AG10803 (cell line): ENCODE measurements around the gene LRATD1.

Experiments used
- DNase-seq: peaks from one replicate; pipeline ENCODE4 v3.0.0; 2010; ENCODE audit warnings: low read depth
- H3K4me3 ChIP-seq: 2 replicates; pipeline ENCODE4 v1.5.1; 2011; ENCODE audit warnings: mild to moderate bottlenecking, low read length, control low read depth
- TF ChIP-seq, protein P1 (sequence below): conservative IDR thresholded peaks from 2 replicates; pipeline ENCODE4 v1.5.1; 2011; ENCODE audit warnings: mild to moderate bottlenecking, low read length, control low read depth, inconsistent platforms

The LRATD1 gene

DNA sequence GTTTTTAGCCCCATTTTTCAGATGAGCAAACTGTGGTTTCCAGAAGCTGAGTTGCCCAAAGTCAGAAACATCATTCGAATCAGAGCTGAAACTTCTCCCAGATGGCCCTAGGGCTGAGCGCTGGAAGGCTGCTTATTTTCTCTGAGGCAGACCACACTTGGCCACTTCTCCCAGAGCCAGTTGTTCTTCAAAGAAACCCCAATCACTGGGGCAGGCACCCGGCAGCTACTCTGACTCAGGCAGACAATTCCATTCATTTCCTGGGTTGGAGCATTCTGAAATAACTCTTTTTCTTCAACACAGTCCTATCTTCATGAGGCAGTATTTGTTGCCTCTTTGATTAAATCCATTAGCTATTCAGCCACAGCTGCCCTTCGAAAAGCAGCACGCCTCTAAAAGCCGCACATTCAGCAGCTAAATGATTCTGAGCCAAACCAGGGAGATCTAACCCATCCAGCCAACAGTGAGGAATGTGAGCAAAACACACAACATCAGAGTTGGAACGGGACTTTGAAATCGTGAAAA, 40.9 kb downstream of the LRATD1 start:
- TF ChIP-seq, protein P1, sequence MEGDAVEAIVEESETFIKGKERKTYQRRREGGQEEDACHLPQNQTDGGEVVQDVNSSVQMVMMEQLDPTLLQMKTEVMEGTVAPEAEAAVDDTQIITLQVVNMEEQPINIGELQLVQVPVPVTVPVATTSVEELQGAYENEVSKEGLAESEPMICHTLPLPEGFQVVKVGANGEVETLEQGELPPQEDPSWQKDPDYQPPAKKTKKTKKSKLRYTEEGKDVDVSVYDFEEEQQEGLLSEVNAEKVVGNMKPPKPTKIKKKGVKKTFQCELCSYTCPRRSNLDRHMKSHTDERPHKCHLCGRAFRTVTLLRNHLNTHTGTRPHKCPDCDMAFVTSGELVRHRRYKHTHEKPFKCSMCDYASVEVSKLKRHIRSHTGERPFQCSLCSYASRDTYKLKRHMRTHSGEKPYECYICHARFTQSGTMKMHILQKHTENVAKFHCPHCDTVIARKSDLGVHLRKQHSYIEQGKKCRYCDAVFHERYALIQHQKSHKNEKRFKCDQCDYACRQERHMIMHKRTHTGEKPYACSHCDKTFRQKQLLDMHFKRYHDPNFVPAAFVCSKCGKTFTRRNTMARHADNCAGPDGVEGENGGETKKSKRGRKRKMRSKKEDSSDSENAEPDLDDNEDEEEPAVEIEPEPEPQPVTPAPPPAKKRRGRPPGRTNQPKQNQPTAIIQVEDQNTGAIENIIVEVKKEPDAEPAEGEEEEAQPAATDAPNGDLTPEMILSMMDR, result no peak
- no peak overlapping the region for H3K4me3 ChIP-seq
- peak; percentile 65 for DNase-seq

DNA sequence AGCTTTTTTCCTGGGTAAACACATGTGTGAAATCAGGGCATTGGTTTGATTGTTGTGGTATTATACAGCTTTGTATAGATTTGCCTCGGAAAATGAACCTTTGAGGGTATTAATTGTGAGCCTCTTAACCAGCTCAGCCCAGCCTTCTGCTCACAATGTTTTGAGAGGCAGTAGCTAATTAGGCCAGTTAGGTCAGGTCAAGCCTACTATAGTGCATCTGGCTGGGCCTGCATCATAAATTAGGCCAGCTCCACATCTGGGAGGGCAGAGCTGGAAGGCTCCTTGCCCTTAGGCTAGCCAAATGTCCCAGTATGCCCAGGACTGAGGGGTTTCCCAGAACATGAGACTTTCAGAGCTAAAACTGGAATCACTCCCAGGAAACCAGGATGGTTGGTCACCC, 43.0 kb downstream of the LRATD1 start:
- TF ChIP-seq, protein P1, result no peak
- no peak for DNase-seq
- no peak overlapping the region for H3K4me3 ChIP-seq

DNA sequence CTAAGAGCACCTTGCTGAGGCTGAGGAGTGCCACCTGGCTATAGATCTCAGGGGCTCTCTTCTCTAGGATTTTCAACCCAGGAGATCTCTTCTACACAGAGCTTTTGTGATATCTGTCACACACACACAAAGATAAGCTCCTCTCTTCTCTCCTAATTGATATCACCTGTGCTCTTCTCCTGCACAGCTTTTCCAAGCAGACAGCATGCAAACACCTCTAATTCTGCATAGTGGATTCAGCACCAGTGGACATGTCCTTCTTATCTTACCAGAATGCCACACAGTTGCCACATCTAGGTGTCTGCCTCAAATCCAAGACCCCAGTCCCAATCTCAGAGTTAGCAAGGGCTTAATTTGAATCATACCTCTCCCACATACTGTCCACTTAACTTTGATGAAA, 43.9 kb downstream of the LRATD1 start:
- DNase-seq, result no peak
- H3K4me3 ChIP-seq, result no peak overlapping the region
- TF ChIP-seq, protein P1, result no peak

DNA sequence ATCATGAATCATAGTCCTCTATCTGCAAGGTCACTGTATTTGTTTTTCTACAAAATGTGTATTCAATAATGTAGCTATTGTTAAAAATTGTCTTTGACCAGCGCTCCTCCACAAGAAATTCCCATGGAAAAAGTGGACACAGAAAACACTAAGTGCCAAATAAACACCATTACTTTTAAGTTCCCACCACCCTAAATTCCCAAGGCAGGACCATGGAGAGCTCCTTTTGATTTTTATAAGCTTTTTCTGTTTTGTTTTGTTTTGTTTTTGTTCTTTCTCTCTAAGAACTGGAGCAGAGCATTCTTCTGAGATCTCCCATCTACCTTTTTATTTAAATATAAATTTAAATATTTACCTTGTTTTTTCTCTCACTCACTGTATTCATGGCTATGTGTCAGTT, 44.5 kb downstream of the LRATD1 start:
- TF ChIP-seq, protein P1, result no peak
- no peak for DNase-seq

DNA sequence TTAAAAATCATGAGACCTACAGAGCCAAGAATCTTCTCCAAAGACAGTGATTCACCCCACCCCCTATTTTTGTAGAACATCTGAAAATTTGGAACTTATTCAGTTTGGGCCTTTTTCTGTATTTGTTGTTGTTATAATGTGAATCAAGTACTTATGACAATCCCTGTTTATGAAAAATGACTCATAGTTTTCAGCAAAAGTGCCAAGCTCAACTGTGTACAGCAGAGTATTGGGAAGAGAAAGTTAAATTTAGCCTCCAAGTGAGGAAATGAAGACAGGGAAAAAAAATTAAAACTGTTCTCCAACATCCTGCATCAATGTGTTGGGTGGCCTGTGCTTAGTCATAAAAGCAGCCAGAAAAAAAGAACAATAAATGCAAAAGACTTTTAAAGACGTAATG, 46.2 kb downstream of the LRATD1 start:
- peak; percentile 30 for DNase-seq
- no peak overlapping the region for H3K4me3 ChIP-seq
- TF ChIP-seq, protein P1, result no peak

More for the DNA sequence above, 44.5 kb downstream of the LRATD1 start:
- H3K4me3 ChIP-seq, result no peak overlapping the region

DNA sequence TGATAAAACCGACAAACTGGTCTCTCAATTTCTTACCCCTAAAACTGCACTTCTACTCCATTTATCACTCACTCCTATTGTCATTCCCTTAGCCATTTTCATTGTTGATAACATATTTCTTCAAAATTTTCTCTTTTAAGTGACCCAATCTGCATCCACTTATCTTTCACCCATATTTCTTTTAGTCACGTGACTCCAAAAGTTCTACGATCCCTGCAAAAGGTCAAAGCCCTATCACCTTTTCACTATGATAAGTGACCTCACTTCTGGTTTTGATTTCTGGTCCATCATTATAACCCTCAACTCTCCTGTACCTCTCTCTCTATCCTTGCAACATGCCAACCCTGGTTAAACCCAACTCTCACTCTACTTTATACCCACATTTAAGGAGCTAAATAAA, 49.1 kb downstream of the LRATD1 start:
- H3K4me3 ChIP-seq, result no peak overlapping the region
- TF ChIP-seq, protein P1, result no peak
- no peak for DNase-seq
